OCI-M1 (cell line): ENCODE results near the gene ADAR.

Experiments
- DNase-seq: peaks from one replicate; lab custom pipeline; 2025; lab: John Stamatoyannopoulos, UW

The ADAR gene

GRCh38 chr1:154586231-154586630 lies 21.8 kb downstream of the ADAR start:
- DNase-seq: no peak

- DNase-seq: no peak
Measured at GRCh38 chr1:154584267-154584994, 23.6 kb downstream of the ADAR start.

GRCh38 chr1:154583773-154584172 lies 24.2 kb downstream of the ADAR start:
- no peak for DNase-seq

- DNase-seq: no peak
Measured at GRCh38 chr1:154582885-154583284, 25.1 kb downstream of the ADAR start.

GRCh38 chr1:154581766-154582165 lies 26.2 kb downstream of the ADAR start:
- DNase-seq: peak; percentile 44

- no peak for DNase-seq
Measured at GRCh38 chr1:154579374-154579773, 28.6 kb downstream of the ADAR start.

GRCh38 chr1:154578058-154578418 lies 29.9 kb downstream of the ADAR start:
- DNase-seq: no peak

- no peak for DNase-seq
Measured at GRCh38 chr1:154577346-154578057, 30.5 kb downstream of the ADAR start.

GRCh38 chr1:154575951-154576566 lies 31.9 kb downstream of the ADAR start:
- no peak for DNase-seq

GRCh38 chr1:154575147-154575927 lies 32.6 kb downstream of the ADAR start:
- DNase-seq: no peak

GRCh38 chr1:154574716-154575115 lies 33.3 kb downstream of the ADAR start:
- DNase-seq: peak; percentile 91

- no peak for DNase-seq
Measured at GRCh38 chr1:154573168-154573510, 34.8 kb downstream of the ADAR start.

GRCh38 chr1:154572468-154573167 lies 35.4 kb downstream of the ADAR start:
- no peak for DNase-seq

GRCh38 chr1:154571964-154572288 lies 36.1 kb downstream of the ADAR start:
- no peak for DNase-seq

GRCh38 chr1:154571244-154571963 lies 36.6 kb downstream of the ADAR start:
- DNase-seq: no peak

GRCh38 chr1:154568157-154568815 lies 39.7 kb downstream of the ADAR start:
- no peak for DNase-seq

- DNase-seq: peak; percentile 80
Measured at GRCh38 chr1:154567386-154568156, 40.4 kb downstream of the ADAR start, which contains the start of gene CHRNB2. Gene CHRNB2, plus strand, starts transcription at chr1:154567778. Its CDS starts 267 bp downstream, at chr1:154568045.

- no peak for DNase-seq
Measured at GRCh38 chr1:154565876-154566275, 42.1 kb downstream of the ADAR start.

GRCh38 chr1:154559466-154560044 lies 48.4 kb downstream of the ADAR start:
- DNase-seq: peak; percentile 96
